Ishikawa (cell line): ENCODE data around the gene ENDOU.

Source experiments
- CEBPB ChIP-seq: IDR thresholded peaks from 2 replicates; pipeline ENCODE4 v1.6.1; 2012
- CREB1 ChIP-seq: IDR thresholded peaks from 2 replicates; pipeline ENCODE4 v1.6.1; 2012; ENCODE audit warnings: low read depth
- EGR1 ChIP-seq: IDR thresholded peaks from 2 replicates; pipeline ENCODE4 v1.6.1; 2012
- EP300 ChIP-seq: IDR thresholded peaks from 2 replicates; pipeline ENCODE4 v1.6.1; 2012; ENCODE audit warnings: borderline replicate concordance
- FOXM1 ChIP-seq: IDR thresholded peaks from 2 replicates; pipeline ENCODE4 v1.6.1; 2012; ENCODE audit warnings: low read depth, borderline replicate concordance
- MAX ChIP-seq: IDR thresholded peaks from 2 replicates; pipeline ENCODE4 v1.6.1; 2012
- NFIC ChIP-seq: IDR thresholded peaks from 2 replicates; pipeline ENCODE4 v1.6.1; 2012
- RAD21 ChIP-seq: IDR thresholded peaks from 2 replicates; pipeline ENCODE4 v1.6.1; 2012; ENCODE audit warnings: low read depth
- REST ChIP-seq: IDR thresholded peaks from 2 replicates; pipeline ENCODE4 v1.6.1; 2012; ENCODE audit warnings: low read depth, mild to moderate bottlenecking
- TAF1 ChIP-seq: IDR thresholded peaks from 2 replicates; pipeline ENCODE4 v1.6.1; 2012; ENCODE audit warnings: low read depth, mild to moderate bottlenecking
- TCF12 ChIP-seq: IDR thresholded peaks from 2 replicates; pipeline ENCODE4 v1.6.1; 2012; ENCODE audit warnings: low read depth
- TEAD4 ChIP-seq: IDR thresholded peaks from 2 replicates; pipeline ENCODE4 v1.6.1; 2012
- YY1 ChIP-seq: IDR thresholded peaks from 2 replicates; pipeline ENCODE4 v1.6.1; 2012; ENCODE audit warnings: low read depth
- ZBTB7A ChIP-seq: IDR thresholded peaks from 2 replicates; pipeline ENCODE4 v1.6.1; 2012; ENCODE audit warnings: low read depth
- TF ChIP-seq, protein P1 (sequence below): IDR thresholded peaks from 2 replicates; pipeline ENCODE4 v1.6.1; 2012

ENDOU gene

GRCh38 chr12:47687636-47688035 is 37.7 kb downstream of the ENDOU start:
- no peak for TF ChIP-seq CEBPB
- no peak for TF ChIP-seq EP300
- no peak for TF ChIP-seq CREB1
- no peak for TF ChIP-seq REST
- no peak for TF ChIP-seq TAF1
- no peak for TF ChIP-seq EGR1
- no peak for TF ChIP-seq TEAD4
- no peak for TF ChIP-seq ZBTB7A
- no peak for TF ChIP-seq RAD21
- TF ChIP-seq MAX, result no peak
- no peak for TF ChIP-seq TCF12
- TF ChIP-seq, protein P1, sequence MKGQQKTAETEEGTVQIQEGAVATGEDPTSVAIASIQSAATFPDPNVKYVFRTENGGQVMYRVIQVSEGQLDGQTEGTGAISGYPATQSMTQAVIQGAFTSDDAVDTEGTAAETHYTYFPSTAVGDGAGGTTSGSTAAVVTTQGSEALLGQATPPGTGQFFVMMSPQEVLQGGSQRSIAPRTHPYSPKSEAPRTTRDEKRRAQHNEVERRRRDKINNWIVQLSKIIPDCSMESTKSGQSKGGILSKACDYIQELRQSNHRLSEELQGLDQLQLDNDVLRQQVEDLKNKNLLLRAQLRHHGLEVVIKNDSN, result no peak
- TF ChIP-seq FOXM1, result no peak

- TF ChIP-seq YY1, result no peak
- no peak for TF ChIP-seq MAX
- no peak for TF ChIP-seq EP300
- peak; percentile 60 for TF ChIP-seq RAD21
- TF ChIP-seq, protein P1, result no peak
- no peak for TF ChIP-seq REST
Observed at GRCh38 chr12:47686645-47687240, 38.5 kb downstream of the ENDOU start.

- no peak for TF ChIP-seq ZBTB7A
- TF ChIP-seq FOXM1, result no peak
- TF ChIP-seq, protein P1, result no peak
- no peak for TF ChIP-seq MAX
- no peak for TF ChIP-seq EP300
- no peak for TF ChIP-seq REST
- no peak for TF ChIP-seq CEBPB
- TF ChIP-seq CREB1, result no peak
- TF ChIP-seq NFIC, result no peak
Observed at GRCh38 chr12:47679785-47680184, 45.5 kb downstream of the ENDOU start.

DNA sequence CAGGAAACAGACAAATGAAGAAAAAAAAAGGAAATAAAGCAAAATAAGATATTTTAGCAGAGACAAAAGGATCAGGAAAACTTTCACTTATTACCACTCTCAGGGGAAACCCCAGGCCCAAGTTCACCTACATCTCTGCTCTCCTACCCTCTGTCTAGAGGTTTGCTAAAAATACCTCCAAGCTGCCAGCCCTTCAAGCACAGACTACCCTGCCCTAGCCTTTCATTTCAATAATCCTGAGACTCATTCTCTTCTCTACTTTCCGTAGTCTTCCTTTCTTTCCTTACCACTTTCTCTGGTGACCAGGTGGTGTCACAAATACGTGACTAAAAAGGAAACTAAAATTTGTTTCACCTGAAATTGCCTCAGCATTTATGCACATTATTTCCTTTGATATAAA is 53.2 kb downstream of the ENDOU start:
- TF ChIP-seq NFIC, result no peak
- no peak for TF ChIP-seq CREB1
- TF ChIP-seq, protein P1, result no peak
- TF ChIP-seq EGR1, result no peak
- no peak for TF ChIP-seq TEAD4
- TF ChIP-seq TAF1, result no peak
- TF ChIP-seq REST, result no peak
- TF ChIP-seq YY1, result no peak
- TF ChIP-seq FOXM1, result no peak
- no peak for TF ChIP-seq EP300
- TF ChIP-seq ZBTB7A, result no peak
- no peak for TF ChIP-seq MAX
- no peak for TF ChIP-seq TCF12
- no peak for TF ChIP-seq RAD21
- no peak for TF ChIP-seq CEBPB
